Measurements from ENCODE around the gene KLC4.

Gene KLC4

GRCh38 chr6:43059168-43060033 lies at the start of gene KLC4, which contains the start of gene MRPL2:
TSS of gene KLC4 (plus strand) at chr6:43059631. CDS start at chr6:43061336, 1,705 bp downstream.
TSS of gene MRPL2 (minus strand) at chr6:43059434. CDS start at chr6:43059381, 53 bp downstream.
- peak; percentile 96 for DNase-seq (ENCODE audit: low read depth, low spot score)

GRCh38 chr6:43011207-43011606 lies 48.2 kb upstream of the KLC4 start:
- no peak for DNase-seq (ENCODE audit: low read depth, low spot score)

- no peak for DNase-seq (ENCODE audit: low read depth, low spot score)
Measured at GRCh38 chr6:43012364-43012763, 47.1 kb upstream of the KLC4 start.

DNA sequence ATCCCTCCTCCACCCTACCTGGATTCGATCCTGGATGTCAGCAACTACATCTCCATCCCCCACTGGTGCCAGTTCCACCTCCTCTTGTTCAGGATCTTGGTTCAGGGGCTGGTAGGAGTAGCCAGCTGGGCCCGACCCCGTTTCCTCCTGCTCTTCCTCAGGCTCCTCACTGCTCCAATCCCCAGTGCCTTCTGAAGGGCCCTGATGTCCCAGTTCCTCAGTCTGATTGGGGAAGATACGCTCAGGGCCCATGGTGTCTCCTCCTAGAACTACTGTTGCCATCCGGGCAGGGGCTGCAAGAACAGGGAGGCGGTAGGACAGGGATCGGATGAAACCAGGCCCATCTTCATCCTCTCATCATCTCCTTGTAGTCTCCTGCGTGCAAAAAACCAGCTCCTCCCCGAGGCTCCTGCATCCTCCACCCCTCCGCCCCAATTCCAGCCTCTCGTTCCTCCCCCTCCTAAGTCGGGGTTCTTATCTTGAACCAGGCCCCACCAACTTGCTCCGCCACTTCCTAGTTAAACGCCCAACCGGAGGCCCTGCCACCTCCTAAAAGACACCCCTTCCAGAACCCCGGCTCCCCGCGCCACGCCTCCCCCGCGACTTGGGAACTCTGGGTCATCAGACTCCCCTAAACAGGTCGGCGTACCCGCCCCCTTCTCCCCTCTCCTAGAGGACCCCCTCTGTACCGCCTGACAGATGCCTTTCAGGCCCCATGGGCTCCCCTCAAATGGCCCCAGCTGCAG lies 46.2 kb upstream of the KLC4 start:
- no peak for DNase-seq (ENCODE audit: low read depth, low spot score)

DNA sequence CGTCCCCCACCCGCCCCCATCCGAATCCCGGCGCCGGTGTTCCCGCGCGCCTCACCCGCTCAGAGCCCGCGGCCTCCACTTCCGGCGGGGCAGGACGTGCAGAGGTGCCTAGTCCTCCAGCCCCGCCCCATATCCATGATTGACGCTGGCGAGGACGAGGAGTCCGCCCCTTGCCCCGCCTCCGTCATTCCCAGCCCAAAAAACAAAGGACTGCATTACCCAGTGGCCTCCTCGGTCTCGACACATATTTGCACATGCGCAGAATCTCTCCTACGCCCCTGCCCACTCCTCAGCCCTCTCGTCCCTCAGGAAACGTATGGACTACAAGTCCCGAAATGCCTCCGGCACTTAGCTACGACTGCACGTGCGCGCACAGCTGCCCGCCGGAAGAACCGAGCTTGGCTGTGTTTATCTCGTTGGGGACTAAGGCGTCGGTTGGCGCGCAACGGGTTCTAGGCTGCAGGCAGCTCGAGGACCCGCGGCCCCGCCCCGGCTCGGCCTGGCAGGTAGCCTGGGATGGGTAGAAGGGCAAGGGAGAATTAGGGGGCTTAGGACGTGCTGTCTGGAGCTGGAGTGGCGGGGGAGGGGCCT lies 45.5 kb upstream of the KLC4 start, which contains the start of the genes KLHDC3 and MEA1:
Gene KLHDC3, plus strand, starts transcription at position 407 of the 591 bp plus-strand sequence. CDS start 2,944 bp downstream, outside the sequence.
Gene MEA1, minus strand, starts transcription at position 104 of the 591 bp plus-strand sequence. CDS start 133 bp downstream, outside the sequence.
- DNase-seq (ENCODE audit: low read depth, low spot score), result peak; percentile 96

- DNase-seq (ENCODE audit: low read depth, low spot score), result no peak
Measured at GRCh38 chr6:43014434-43014909, 45.0 kb upstream of the KLC4 start.

DNA sequence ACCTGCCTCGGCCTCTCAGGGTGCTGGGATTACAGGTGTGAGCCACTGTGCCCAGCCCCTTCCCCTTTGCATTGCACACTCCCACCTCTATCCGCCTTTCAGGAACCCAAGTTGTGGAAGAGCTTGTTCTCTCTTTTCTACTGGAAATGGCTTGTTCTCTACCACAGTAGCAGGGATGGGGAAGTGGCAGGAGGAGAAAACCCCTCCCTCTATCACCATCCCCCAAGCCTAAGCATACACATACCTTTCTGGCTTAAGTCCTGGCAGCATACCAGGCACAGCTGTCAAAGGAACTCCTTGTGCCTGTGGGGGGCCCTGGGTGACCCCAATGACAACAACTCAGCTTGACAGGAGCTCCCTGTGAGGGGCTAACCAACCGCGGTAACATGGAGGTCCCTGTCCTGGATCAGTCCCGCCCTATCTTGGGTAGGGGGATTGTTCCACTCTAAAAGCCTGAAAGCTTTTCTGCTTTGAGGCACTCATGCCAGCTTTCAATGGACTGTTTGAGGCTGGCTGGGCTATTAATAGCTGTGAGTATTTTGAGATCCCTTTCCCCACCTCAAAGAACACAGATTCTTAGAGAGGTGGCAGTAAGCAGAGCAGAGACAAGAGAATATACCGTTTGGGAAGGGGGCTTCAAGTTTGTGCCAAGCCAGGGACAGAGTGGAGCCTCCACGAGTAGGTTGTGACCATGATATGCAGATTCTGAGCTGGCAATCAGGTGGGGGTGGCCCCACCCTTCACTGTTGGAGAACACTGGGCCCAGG lies 43.1 kb upstream of the KLC4 start:
- no peak for DNase-seq (ENCODE audit: low read depth, low spot score)

DNA sequence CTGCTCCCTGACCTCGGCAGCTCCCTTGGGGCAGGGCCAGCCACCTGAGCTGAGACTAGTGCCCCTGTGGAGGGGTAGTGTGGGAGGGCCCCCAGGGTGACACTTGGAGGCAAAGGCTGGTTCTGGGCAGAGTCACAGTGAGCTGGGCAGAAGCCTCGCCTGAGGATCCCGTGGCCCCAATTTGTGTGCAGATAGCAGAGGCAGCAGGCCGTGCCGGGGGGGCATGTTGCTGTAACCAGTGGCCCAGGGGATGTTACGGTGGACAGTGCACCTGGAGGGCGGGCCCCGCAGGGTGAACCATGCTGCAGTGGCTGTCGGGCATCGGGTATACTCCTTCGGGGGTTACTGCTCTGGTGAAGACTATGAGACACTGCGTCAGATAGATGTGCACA lies 42.5 kb upstream of the KLC4 start:
- no peak for DNase-seq (ENCODE audit: low read depth, low spot score)

GRCh38 chr6:43019152-43019551 lies 40.3 kb upstream of the KLC4 start:
- DNase-seq (ENCODE audit: low read depth, low spot score), result no peak

- DNase-seq (ENCODE audit: low read depth, low spot score), result no peak
Measured at GRCh38 chr6:43020052-43020705, 39.3 kb upstream of the KLC4 start.

DNA sequence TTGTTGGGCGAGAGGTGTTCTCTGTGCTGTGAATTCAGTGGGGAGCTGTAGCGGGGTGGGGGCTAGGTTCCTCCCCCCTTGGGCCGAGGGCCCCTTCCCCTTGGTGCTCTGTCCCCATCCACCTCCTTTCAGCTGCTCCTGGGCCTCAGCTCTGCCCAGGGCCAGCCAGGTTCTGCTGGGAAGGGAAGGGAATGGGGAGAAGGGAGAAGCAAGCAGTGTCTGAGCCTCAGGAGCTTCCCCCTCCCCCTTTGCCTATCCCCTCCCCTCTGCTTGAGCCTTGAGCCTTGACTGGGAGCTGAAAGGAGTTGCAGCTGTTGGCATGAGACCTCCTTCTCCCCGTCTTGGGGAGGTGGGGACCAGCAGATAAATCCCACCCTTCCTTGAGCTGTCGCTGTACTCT lies 38.6 kb upstream of the KLC4 start:
- no peak for DNase-seq (ENCODE audit: low read depth, low spot score)

GRCh38 chr6:43021270-43022047 lies 38.0 kb upstream of the KLC4 start, which contains the start of gene RRP36:
TSS of gene RRP36 (plus strand) at chr6:43021623. CDS start at chr6:43021655, 32 bp downstream.
- DNase-seq (ENCODE audit: low read depth, low spot score), result peak; percentile 47

- DNase-seq (ENCODE audit: low read depth, low spot score), result no peak
Measured at GRCh38 chr6:43024436-43024835, 35.0 kb upstream of the KLC4 start.

DNA sequence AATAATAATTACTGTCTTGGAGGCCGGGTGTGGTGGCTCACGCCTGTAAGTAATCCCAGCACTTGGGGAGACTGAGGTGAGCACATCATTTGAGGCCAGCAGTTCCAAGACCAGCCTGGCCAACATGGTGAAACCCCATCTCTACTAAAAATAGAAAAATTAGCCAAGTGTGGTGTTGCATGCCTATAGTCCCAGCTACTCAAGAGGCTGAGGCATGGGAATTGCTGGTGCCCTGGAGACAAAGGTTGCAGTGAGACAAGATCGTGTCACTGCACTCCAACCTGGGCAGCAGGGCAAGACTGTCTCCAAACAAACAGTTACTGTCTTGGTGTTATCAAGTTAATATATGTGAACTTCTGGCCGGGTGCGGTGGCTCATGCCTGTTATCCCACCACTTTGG lies 33.1 kb upstream of the KLC4 start:
- no peak for DNase-seq (ENCODE audit: low read depth, low spot score)

- no peak for DNase-seq (ENCODE audit: low read depth, low spot score)
Measured at GRCh38 chr6:43029120-43029519, 30.3 kb upstream of the KLC4 start.

- no peak for DNase-seq (ENCODE audit: low read depth, low spot score)
Measured at GRCh38 chr6:43032326-43032725, 27.1 kb upstream of the KLC4 start.

- DNase-seq (ENCODE audit: low read depth, low spot score), result no peak
Measured at GRCh38 chr6:43033496-43034189, 25.8 kb upstream of the KLC4 start.

DNA sequence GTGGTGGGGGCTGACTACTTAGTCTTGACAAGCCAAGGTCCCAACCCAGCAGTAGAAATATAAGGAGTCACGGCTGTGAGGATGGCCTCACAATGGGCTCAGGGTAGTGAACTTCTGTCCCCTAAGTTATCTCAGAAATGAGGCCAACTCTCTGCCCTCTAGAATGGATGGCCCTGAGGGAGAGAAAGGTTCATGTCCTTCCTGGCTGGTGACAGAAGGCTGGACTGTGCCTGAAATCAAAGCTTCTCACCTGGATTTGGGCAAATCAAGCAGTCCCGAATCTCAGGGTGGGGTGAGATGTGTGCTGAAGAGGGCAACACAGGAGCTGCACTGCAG lies 25.3 kb upstream of the KLC4 start:
- no peak for DNase-seq (ENCODE audit: low read depth, low spot score)

GRCh38 chr6:43035495-43036194 lies 23.8 kb upstream of the KLC4 start:
- no peak for DNase-seq (ENCODE audit: low read depth, low spot score)
